Measurements from ENCODE around the gene NDFIP1.

- TF ChIP-seq CTCF (conservative IDR thresholded peaks at IDR 0.05; ENCODE audit: low read depth, low read length), result no peak
- no peak for TF ChIP-seq EZH2 (IDR thresholded peaks at IDR 0.05; ENCODE audit: low read length, unreplicated experiment)
Measured at GRCh38 chr5:142087920-142088679, 20.5 kb upstream of the NDFIP1 start.

Measured in PC-3 (cell line).